Endothelial cell of umbilical vein (primary cell): ENCODE data around the gene TOX2. TPM values are rescaled to one million over a fixed set of nuclear protein-coding genes. Genes with fewer than 3 reads are reported as not detected.

Experiments used
- BruUV-seq: library from RNA; stranded (reverse); fragments of 400-500 nt; replicated peaks from 2 replicates; lab custom pipeline; 2021; lab: Mats Ljungman, UMichigan
- CTCF ChIA-PET: fragments of 300-600, 350-600 bp; sonication (Branson Sonifier 250); formaldehyde crosslinking; loops from one replicate; lab custom pipeline; 2021; ENCODE audit warnings: antibody characterized with exemption, inconsistent platforms; lab: Charles Lee
- POLR2A ChIA-PET: fragments of 300-600, 350-600 bp; sonication (Branson Sonifier 250); formaldehyde crosslinking; loops from one replicate; lab custom pipeline; 2021; ENCODE audit warnings: antibody characterized with exemption, inconsistent platforms; lab: Charles Lee
- DNase-seq: peaks from one replicate; pipeline ENCODE4 v3.0.0-alpha.2; 2011; ENCODE audit warnings: low read depth, low spot score
- FAIRE-seq: peaks from 2 replicates; lab custom pipeline; 2011; peaks lifted over from hg19 to GRCh38; lab: Jason Lieb, UNC
- H2AFZ ChIP-seq: 2 replicates; pipeline ENCODE4 v1.6.0; 2012; ENCODE audit warnings: low read depth, low read length, control low read depth, inconsistent platforms
- H3K27ac ChIP-seq: 2 replicates; pipeline ENCODE4 v1.5.1; 2011; ENCODE audit warnings: low read depth, mild to moderate bottlenecking, control low read depth, low read length, moderate library complexity; ENCODE audit not compliant: insufficient read depth
- H3K27me3 ChIP-seq, 2 experiments: 2 replicates each; pipeline versions ENCODE4 v1.6.0 to v1.6.1; 2011; ENCODE audit warnings: low read length in 2 of 2, mixed read lengths in 1 of 2; ENCODE audit not compliant: control insufficient read depth in 2 of 2, insufficient read depth in 2 of 2
- H3K36me3 ChIP-seq, 2 experiments: 2 replicates in 1 of 2; 3 replicates in 1 of 2; pipeline ENCODE4 v1.5.1; 2011; ENCODE audit warnings: low read length in 2 of 2, mild to moderate bottlenecking in 1 of 2, moderate library complexity in 1 of 2; ENCODE audit not compliant: control insufficient read depth in 2 of 2, insufficient read depth in 2 of 2; ENCODE audit errors: extremely low read depth in 1 of 2
- H3K4me1 ChIP-seq: 3 replicates; pipeline ENCODE4 v1.5.1; 2011; ENCODE audit warnings: mild to moderate bottlenecking, low read length; ENCODE audit not compliant: control insufficient read depth, insufficient read depth; ENCODE audit errors: extremely low read depth
- H3K4me2 ChIP-seq: 2 replicates; pipeline ENCODE4 v1.6.1; 2011; ENCODE audit warnings: low read length, control low read depth, mixed read lengths; ENCODE audit not compliant: insufficient read depth
- H3K4me3 ChIP-seq, 3 experiments: fragments of 200-600 bp in 1 of 3; sonication (generic), shearing (Covaris generic) in 1 of 3; replicated peaks in 1 of 3; 2 replicates each; pipeline ENCODE4 v1.5.1; 2011 to 2016; ENCODE audit warnings: control low read depth in 3 of 3, low read length in 3 of 3, mild to moderate bottlenecking in 2 of 3, inconsistent platforms in 1 of 3, low read depth in 1 of 3, moderate library complexity in 1 of 3; ENCODE audit not compliant: insufficient read depth in 1 of 3
- H3K79me2 ChIP-seq: 2 replicates; pipeline ENCODE4 v1.6.0; 2012; ENCODE audit warnings: low read length, inconsistent platforms; ENCODE audit not compliant: control insufficient read depth, insufficient read depth
- H3K9ac ChIP-seq: replicated peaks from 2 replicates; pipeline ENCODE3; 2011; ENCODE audit warnings: low read length, control low read depth; ENCODE audit not compliant: insufficient read depth; ENCODE audit errors: extremely low read depth
- H3K9me1 ChIP-seq: replicated peaks from 3 replicates; pipeline ENCODE4 v1.6.0; 2011; ENCODE audit warnings: mild to moderate bottlenecking, low read length; ENCODE audit not compliant: control insufficient read depth, insufficient read depth; ENCODE audit errors: extremely low read depth
- H3K9me3 ChIP-seq: replicated peaks from 2 replicates; pipeline ENCODE4 v1.5.1; 2012; ENCODE audit warnings: low read length, inconsistent platforms; ENCODE audit not compliant: control insufficient read depth, insufficient read depth
- H4K20me1 ChIP-seq: replicated peaks from 2 replicates; pipeline ENCODE3; 2011; ENCODE audit warnings: mild to moderate bottlenecking, low read length; ENCODE audit not compliant: control insufficient read depth, insufficient read depth; ENCODE audit errors: extremely low read depth
- EZH2 ChIP-seq: IDR thresholded peaks from 2 replicates; pipeline ENCODE4 v1.6.1; 2012; ENCODE audit warnings: borderline replicate concordance, low read depth, mild to moderate bottlenecking, moderate library complexity, low read length, inconsistent platforms; ENCODE audit not compliant: severe bottlenecking
- FOS ChIP-seq: IDR thresholded peaks from 2 replicates; pipeline ENCODE4 v1.6.1; 2011; ENCODE audit warnings: mild to moderate bottlenecking, low read length, moderate library complexity, borderline replicate concordance; ENCODE audit not compliant: insufficient read depth
- GATA2 ChIP-seq: IDR thresholded peaks from 2 replicates; pipeline ENCODE4 v1.7.0; 2011; ENCODE audit warnings: low read depth, mild to moderate bottlenecking, moderate library complexity, mixed read lengths, low read length; ENCODE audit not compliant: insufficient read length, insufficient read depth
- JUN ChIP-seq: IDR thresholded peaks from 2 replicates; pipeline ENCODE4 v1.6.1; 2011; ENCODE audit warnings: borderline replicate concordance, low read depth; ENCODE audit not compliant: insufficient read length, insufficient read depth
- MYC ChIP-seq: IDR thresholded peaks from one replicate; pipeline ENCODE4 v1.6.1; 2011; ENCODE audit warnings: mild to moderate bottlenecking, low read depth, low read length
- POLR2A ChIP-seq: IDR thresholded peaks from 2 replicates; pipeline ENCODE4 v1.6.1; 2012; ENCODE audit warnings: low read depth, mild to moderate bottlenecking, control low read depth, low read length
- POLR2AphosphoS5 ChIP-seq: IDR thresholded peaks from 2 replicates; pipeline ENCODE4 v1.6.1; 2012; ENCODE audit warnings: low read depth, mild to moderate bottlenecking, control low read depth, low read length, moderate library complexity; ENCODE audit not compliant: insufficient read depth
- dilution Hi-C: fragments of 300-500 bp; cut with MboI; formaldehyde crosslinking; loops from one replicate; pipeline ENCODE4 v1.15.0; 2019; ENCODE audit warnings: low sequenced_read_pairs; ENCODE audit not compliant: extremely low pct_ligation_motif_present
- intact Hi-C: fragments of 100-400 bp; cut with micrococcal nuclease; formaldehyde crosslinking; loops from one replicate; pipeline ENCODE4 v1.10.0; 2022
- polyA plus RNA-seq, 4 experiments: library from polyadenylated mRNA; depleted of rRNA in 3 of 4; stranded (reverse) in 3 of 4; unstranded in 1 of 4; fragments of >200 nt; gene quantifications; 2 replicates each; pipeline versions ENCODE4 v1.2.1 to v1.2.3, GENCODE V29; 2011 to 2012; ENCODE audit warnings: missing spikeins in 1 of 4
- total RNA-seq: library from RNA; stranded (reverse); gene quantifications from 2 replicates; pipeline ENCODE4 v1.2.3, GENCODE V29; 2021
- TF ChIP-seq, protein P1 (sequence below): IDR thresholded peaks from 2 replicates; pipeline ENCODE4 v1.6.1; 2011; ENCODE audit not compliant: insufficient read depth, insufficient read length
- TF ChIP-seq, protein P2 (sequence below), 2 donors: IDR thresholded peaks; 1 replicate in 1 of 2; 2 replicates in 1 of 2; pipeline ENCODE4 v1.5.1; 2011; ENCODE audit warnings: low read length in 2 of 2, mild to moderate bottlenecking in 2 of 2, moderate library complexity in 2 of 2, control low read depth in 1 of 2, inconsistent platforms in 1 of 2, low read depth in 1 of 2; ENCODE audit not compliant: insufficient read depth in 1 of 2; ENCODE audit errors: extremely low read depth in 1 of 2

The TOX2 gene
- total and polyA plus RNA-seq, 2 donors (not counting 3 experiments of a cell fraction or from before 2014, with no cell fraction given) = 7.0 to 18.6 TPM

DNA sequence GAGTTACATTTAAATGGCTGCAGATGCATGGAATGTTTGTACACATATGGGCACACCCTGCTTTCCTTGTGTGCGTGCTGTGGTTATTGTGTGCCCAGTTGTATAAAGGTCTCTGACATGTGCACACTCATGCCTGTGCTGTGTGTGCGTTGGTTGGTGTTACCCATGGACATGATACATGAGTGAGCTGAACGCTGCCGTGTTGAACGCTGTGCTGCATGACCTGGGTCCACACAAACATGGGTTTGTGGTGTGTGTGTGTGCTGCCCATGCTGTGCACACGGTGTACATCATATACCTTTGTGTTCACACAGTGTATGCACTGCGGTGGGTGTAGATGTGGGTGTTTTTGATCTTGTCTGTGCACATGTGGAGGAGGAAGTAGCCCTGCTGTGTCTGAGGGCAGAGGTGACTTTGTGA, 54.4 kb downstream of the TOX2 start:
- no peak overlapping the region for H3K9ac ChIP-seq
- no peaks in the 10 kb centered on the region for H3K79me2 ChIP-seq
- no peak overlapping the region for H3K4me3 ChIP-seq
- no TSS peak for BruUV-seq
- no peaks in the 10 kb centered on the region for H4K20me1 ChIP-seq
- H2AFZ ChIP-seq = no peak overlapping the region
- no peak overlapping the region for H3K4me2 ChIP-seq
- dilution Hi-C loops (no loop called here), intact Hi-C loops (no loop called here)
- H3K9me1 ChIP-seq = no peaks in the 10 kb centered on the region
- no peak for DNase-seq
- no peaks in the 10 kb centered on the region for H3K4me1 ChIP-seq
- ChIA-PET POLR2A (no interaction called here), CTCF (interaction anchor here (0.9 to 1.5 kb wide), 2 partner anchors 13 to 103 kb away, joined by 4 read pairs; no protein-coding TSS in a partner anchor)
- FAIRE-seq = no peak
- no peaks in the 10 kb centered on the region for H3K9me3 ChIP-seq
- TF ChIP-seq POLR2AphosphoS5 (no peak), GATA2 (no peak)
- H3K36me3 ChIP-seq = no peaks in the 10 kb centered on the region
- no peak overlapping the region for H3K27ac ChIP-seq
- H3K27me3 ChIP-seq = no peaks in the 10 kb centered on the region

DNA sequence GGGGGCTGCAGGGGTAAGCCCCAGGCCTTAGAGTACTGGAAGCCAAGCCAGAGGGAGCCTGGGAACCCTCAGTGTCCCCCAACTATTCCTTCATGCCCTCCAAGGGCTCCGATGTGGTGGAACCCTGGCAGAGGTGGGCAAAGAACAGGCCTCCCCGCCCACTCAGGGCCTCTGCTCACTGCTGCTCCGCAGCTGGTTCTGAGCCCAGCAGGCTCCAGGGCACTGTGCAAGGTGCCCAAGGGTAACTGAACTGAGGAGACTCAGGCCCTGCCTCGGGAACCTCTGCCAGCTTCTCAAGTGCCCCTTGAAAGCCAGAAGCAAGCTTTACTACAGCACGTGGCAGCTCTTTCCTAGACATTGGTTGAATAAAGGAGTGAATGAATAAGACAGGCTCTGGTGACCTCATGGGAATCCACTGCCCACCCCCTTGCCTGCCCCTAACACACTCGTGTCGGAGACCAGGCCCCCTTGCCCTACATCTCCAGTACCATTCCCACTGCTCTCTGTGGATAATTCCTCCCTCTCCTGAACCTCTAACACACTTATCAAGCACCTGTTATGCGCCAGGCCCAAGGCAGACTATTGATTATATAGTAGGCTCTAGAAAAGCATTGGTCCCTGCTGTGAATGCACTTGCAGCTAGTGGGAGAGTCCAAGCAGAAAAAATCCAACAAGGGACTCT, 55.0 kb downstream of the TOX2 start:
- no peak for DNase-seq
- CTCF ChIA-PET = interaction anchor here (0.6 to 1.5 kb wide), 2 partner anchors 12 to 103 kb away, joined by 3 to 4 read pairs; no protein-coding TSS in a partner anchor
- H3K27ac ChIP-seq = no peak overlapping the region
- no peak overlapping the region for H3K4me2 ChIP-seq
- TF ChIP-seq FOS (no peak), EZH2 (no peak), JUN (no peak), GATA2 (no peak), MYC (no peak), POLR2A (no peak), POLR2AphosphoS5 (no peak)
- TF ChIP-seq, protein P1, sequence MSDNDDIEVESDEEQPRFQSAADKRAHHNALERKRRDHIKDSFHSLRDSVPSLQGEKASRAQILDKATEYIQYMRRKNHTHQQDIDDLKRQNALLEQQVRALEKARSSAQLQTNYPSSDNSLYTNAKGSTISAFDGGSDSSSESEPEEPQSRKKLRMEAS = no peak
- TF ChIP-seq, protein P2, sequence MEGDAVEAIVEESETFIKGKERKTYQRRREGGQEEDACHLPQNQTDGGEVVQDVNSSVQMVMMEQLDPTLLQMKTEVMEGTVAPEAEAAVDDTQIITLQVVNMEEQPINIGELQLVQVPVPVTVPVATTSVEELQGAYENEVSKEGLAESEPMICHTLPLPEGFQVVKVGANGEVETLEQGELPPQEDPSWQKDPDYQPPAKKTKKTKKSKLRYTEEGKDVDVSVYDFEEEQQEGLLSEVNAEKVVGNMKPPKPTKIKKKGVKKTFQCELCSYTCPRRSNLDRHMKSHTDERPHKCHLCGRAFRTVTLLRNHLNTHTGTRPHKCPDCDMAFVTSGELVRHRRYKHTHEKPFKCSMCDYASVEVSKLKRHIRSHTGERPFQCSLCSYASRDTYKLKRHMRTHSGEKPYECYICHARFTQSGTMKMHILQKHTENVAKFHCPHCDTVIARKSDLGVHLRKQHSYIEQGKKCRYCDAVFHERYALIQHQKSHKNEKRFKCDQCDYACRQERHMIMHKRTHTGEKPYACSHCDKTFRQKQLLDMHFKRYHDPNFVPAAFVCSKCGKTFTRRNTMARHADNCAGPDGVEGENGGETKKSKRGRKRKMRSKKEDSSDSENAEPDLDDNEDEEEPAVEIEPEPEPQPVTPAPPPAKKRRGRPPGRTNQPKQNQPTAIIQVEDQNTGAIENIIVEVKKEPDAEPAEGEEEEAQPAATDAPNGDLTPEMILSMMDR (IDR thresholded peaks at IDR 0.05; ENCODE audit: extremely low read depth in 1 of 2, insufficient read depth in 1 of 2, low read depth in 1 of 2, low read length in 2 of 2) = no peak
- no peak overlapping the region for H2AFZ ChIP-seq
- H3K4me3 ChIP-seq = no peak overlapping the region
- no TSS peak for BruUV-seq
- H3K9me3 ChIP-seq = no peaks in the 10 kb centered on the region
- no peaks in the 10 kb centered on the region for H4K20me1 ChIP-seq
- H3K36me3 ChIP-seq = no peaks in the 10 kb centered on the region
- POLR2A ChIA-PET = no interaction called here
- no peak overlapping the region for H3K9ac ChIP-seq
- H3K4me1 ChIP-seq = no peaks in the 10 kb centered on the region
- intact Hi-C loops = no loop called here
- no peaks in the 10 kb centered on the region for H3K79me2 ChIP-seq
- no peak for FAIRE-seq
- no peaks in the 10 kb centered on the region for H3K9me1 ChIP-seq
- no peaks in the 10 kb centered on the region for H3K27me3 ChIP-seq
- dilution Hi-C loops = no loop called here
